Heart right ventricle (tissue), 16 donors: ENCODE measurements around the gene SPTLC3. TPM values are rescaled to one million over a fixed set of nuclear protein-coding genes. Genes with fewer than 3 reads are reported as not detected.

Source experiments
- ATAC-seq, 8 donors: fragments of 200-7000 bp; cut with Tn5 transposase; one replicate each; pipeline ENCODE4 v1.9.1; 2020; ENCODE audit warnings: mild to moderate bottlenecking in 8 of 8, moderate library complexity in 8 of 8, moderate number of reproducible peaks in 1 of 8
- DNase-seq, 2 donors: peaks; one replicate each; pipeline ENCODE4 v3.0.0-alpha.2; 2020
- H3K27ac ChIP-seq, 10 donors: fragments of 200-600 bp; sonication (generic) in 2 of 10; one replicate each; pipeline versions ENCODE4 v1.5.0 to v1.8.0; 2020 to 2022; ENCODE audit warnings: mild to moderate bottlenecking in 3 of 10
- H3K27me3 ChIP-seq, 7 donors: fragments of 200-600 bp; one replicate each; pipeline ENCODE4 v1.8.0; 2021 to 2022; ENCODE audit warnings: mild to moderate bottlenecking in 2 of 7
- H3K36me3 ChIP-seq, 9 donors: fragments of 200-600 bp; sonication (generic) in 1 of 9; one replicate each; pipeline versions ENCODE4 v1.5.0 to v1.8.0; 2020 to 2022; ENCODE audit warnings: mild to moderate bottlenecking in 2 of 9
- H3K4me1 ChIP-seq, 9 donors: fragments of 200-600 bp; sonication (generic) in 1 of 9; one replicate each; pipeline versions ENCODE4 v1.5.0 to v1.8.0; 2020 to 2022; ENCODE audit warnings: mild to moderate bottlenecking in 4 of 9
- H3K4me3 ChIP-seq, 10 donors: fragments of 200-600 bp; sonication (generic) in 2 of 10; one replicate each; pipeline versions ENCODE4 v1.5.0 to v1.8.0; 2020 to 2022; ENCODE audit warnings: mild to moderate bottlenecking in 7 of 10, moderate library complexity in 2 of 10
- H3K9me3 ChIP-seq, 11 donors: fragments of 200-600 bp in 10 of 11; sonication (generic) in 2 of 11; one replicate each; pipeline versions ENCODE4 v1.5.0 to v1.8.0; 2013 to 2022; ENCODE audit warnings: mild to moderate bottlenecking in 2 of 11, control low read depth in 1 of 11, moderate library complexity in 1 of 11
- WGBS, 2 donors: extraction: QIAGEN DNeasy Blood & Tissue Kit; methylation state at CpG; one replicate each; pipeline ENCODE4 v1.1.7; 2013; ENCODE audit warnings: inconsistent platforms in 1 of 2; 5-methylcytosine and 5-hydroxymethylcytosine counted together
- intact Hi-C, 10 donors: fragments of 100-400 bp; cut with DNase I; formaldehyde crosslinking; loops; one replicate each; pipeline versions ENCODE4 v1.11.1 to v1.14.2; 2022
- polyA plus RNA-seq, 2 donors: library from polyadenylated mRNA; stranded (reverse); fragments of 200-250 nt; gene quantifications; one replicate each; pipeline ENCODE4 v1.2.3, GENCODE V29; 2013
- total RNA-seq, 10 donors: library from RNA; stranded (reverse); fragmentation: NEBNext Ultra II Directional in 3 of 10; extraction: Animal tissue kit (Norgen Biotek cat#: 25700) in 3 of 10; gene quantifications; one replicate each; pipeline versions ENCODE4 v1.2.1 to v1.2.4, GENCODE V29; 2021 to 2023
- TF ChIP-seq, protein P1 (sequence below), 9 donors: fragments of 200-600 bp; sonication (generic) in 2 of 9; IDR thresholded peaks; one replicate each; pipeline versions ENCODE4 v1.5.0 to v1.8.0; 2021 to 2022; ENCODE audit warnings: antibody characterized with exemption in 9 of 9, mild to moderate bottlenecking in 5 of 9, moderate library complexity in 1 of 9
- donor health status: Arrhythmogenic right ventricular cardiomyopathy.
- donor health status: ischemic (EF 13 %, LVEDD 7.1; RV severe dilation, severe dysfunction).
- donor health status: healthy with polysubstance abuse.
- donor health status: DM: no; HTN: yes; CAD: no.
- donor health status: DM: no; HTN: no; CAD: no.
- donor health status: ischemic (EF 25% LVEDD 6.9; RV normal size, moderate dysfunction).
- donor health status: ischemic (EF 25% LVEDD 5.7; RV mildly dilated, moderate dysfunction).
- donor health status: healthy.
- donor health status: DM: yes; HTN: yes; CAD: no.
- donor health status: Ischemic cardiomyopathy.
- donor health status: ischemic (EF 35%, LVEDD 5.7; RV mildly dilated, moderate dysfunction).
- donor health status: nonischemic (EF 11% LVEDD 7.7; RV severe dilation, severe dysfunction).
- donor health status: DM: yes; HTN: yes; CAD: no.
- donor health status: PGD.
- donor health status: ischemic (EF 29% LVEDD 5.4; RV normal size, mild dysfunction).
- donor health status: nonischemic (EF 23%, LVEDD 6.1; RV moderate dilation, normal function).

SPTLC3 gene
- total and polyA plus RNA-seq, 12 donors, result 0.45 to 8.4 (median 3.5) TPM

DNA sequence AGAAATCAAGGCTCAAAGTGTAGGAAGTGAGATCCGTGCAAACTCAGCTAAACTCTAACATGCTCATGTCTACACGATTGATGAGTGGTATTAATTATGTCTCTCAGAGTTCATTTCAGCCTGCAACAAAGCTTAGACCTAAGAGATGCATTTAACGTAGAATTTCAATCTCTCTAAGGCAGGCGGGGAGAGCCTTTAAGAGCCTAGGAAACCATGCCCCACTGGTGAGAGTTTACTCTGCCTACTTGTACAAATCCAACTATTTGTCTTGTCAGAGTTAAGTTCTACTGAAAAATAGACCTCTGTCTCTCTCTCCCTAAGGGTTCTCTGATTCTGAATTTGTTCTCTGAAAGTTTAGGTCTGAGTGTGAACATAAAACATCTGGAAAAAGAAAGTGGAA, 100.9 kb downstream of the SPTLC3 start:
- 70 to 85% methylated on average over 4 of the region's 4 CpGs for WGBS, 2 donors
- intact Hi-C loops, result loop anchor here in 9 of 10 donors (2.0 to 10.0 kb wide), 11 partner anchors 105 to 1435 kb away; partner anchors contain the start of gene SPTLC3 (in 1 of the 9)
- TF ChIP-seq, protein P1, sequence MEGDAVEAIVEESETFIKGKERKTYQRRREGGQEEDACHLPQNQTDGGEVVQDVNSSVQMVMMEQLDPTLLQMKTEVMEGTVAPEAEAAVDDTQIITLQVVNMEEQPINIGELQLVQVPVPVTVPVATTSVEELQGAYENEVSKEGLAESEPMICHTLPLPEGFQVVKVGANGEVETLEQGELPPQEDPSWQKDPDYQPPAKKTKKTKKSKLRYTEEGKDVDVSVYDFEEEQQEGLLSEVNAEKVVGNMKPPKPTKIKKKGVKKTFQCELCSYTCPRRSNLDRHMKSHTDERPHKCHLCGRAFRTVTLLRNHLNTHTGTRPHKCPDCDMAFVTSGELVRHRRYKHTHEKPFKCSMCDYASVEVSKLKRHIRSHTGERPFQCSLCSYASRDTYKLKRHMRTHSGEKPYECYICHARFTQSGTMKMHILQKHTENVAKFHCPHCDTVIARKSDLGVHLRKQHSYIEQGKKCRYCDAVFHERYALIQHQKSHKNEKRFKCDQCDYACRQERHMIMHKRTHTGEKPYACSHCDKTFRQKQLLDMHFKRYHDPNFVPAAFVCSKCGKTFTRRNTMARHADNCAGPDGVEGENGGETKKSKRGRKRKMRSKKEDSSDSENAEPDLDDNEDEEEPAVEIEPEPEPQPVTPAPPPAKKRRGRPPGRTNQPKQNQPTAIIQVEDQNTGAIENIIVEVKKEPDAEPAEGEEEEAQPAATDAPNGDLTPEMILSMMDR (IDR thresholded peaks at IDR 0.05), result no peak

DNA sequence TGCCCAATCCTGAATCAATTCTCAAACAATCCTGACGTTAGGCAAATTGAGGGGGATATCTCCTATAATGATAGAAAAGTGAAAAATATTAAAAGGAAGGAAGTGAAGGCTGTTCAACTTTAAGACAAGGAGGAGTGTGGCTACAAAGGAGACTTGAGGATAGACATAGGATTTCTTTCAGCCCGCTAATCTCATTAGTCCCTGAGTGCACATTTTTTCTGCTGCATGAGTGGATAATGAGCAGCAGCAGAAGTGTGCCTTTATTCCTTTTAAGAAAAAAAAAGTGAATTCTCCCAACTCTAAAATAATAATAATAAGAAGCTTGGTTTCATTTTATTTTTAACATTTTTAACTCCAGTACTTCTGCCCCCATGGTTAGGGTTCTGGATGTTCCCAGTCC, 102.0 kb downstream of the SPTLC3 start:
- intact Hi-C loops, result loop anchor here in 4 of 10 donors (10.0 kb wide), 3 partner anchors 194 to 664 kb away; no protein-coding TSS in a partner anchor
- TF ChIP-seq, protein P1 (IDR thresholded peaks at IDR 0.05), result no peak
- H3K27me3 ChIP-seq, result peaks cover 0 to 4% (median 0%) of the 10 kb centered on the region in 7 donors
- peaks cover 0 to 22% (median 0%) of the 10 kb centered on the region in 9 donors for H3K36me3 ChIP-seq
- H3K27ac ChIP-seq, result no peak overlapping the region
- no peaks in the 10 kb centered on the region for H3K9me3 ChIP-seq
- 81 to 87% methylated on average over 2 of the region's 2 CpGs for WGBS, 2 donors
- DNase-seq (no peak), ATAC-seq (no peak)
- H3K4me1 ChIP-seq, result peaks cover 0 to 5% (median 0%) of the 10 kb centered on the region in 9 donors
- no peak overlapping the region for H3K4me3 ChIP-seq

More for the DNA sequence above, 100.9 kb downstream of the SPTLC3 start:
- no peak overlapping the region for H3K4me3 ChIP-seq
- peaks cover 0 to 13% (median 4%) of the 10 kb centered on the region in 9 donors for H3K4me1 ChIP-seq
- no peaks in the 10 kb centered on the region for H3K9me3 ChIP-seq
- peaks cover 0 to 4% (median 0%) of the 10 kb centered on the region in 7 donors for H3K27me3 ChIP-seq
- peaks cover 0 to 22% (median 0%) of the 10 kb centered on the region in 9 donors for H3K36me3 ChIP-seq
- DNase-seq (no peak), ATAC-seq (no peak)
- no peak overlapping the region for H3K27ac ChIP-seq

DNA sequence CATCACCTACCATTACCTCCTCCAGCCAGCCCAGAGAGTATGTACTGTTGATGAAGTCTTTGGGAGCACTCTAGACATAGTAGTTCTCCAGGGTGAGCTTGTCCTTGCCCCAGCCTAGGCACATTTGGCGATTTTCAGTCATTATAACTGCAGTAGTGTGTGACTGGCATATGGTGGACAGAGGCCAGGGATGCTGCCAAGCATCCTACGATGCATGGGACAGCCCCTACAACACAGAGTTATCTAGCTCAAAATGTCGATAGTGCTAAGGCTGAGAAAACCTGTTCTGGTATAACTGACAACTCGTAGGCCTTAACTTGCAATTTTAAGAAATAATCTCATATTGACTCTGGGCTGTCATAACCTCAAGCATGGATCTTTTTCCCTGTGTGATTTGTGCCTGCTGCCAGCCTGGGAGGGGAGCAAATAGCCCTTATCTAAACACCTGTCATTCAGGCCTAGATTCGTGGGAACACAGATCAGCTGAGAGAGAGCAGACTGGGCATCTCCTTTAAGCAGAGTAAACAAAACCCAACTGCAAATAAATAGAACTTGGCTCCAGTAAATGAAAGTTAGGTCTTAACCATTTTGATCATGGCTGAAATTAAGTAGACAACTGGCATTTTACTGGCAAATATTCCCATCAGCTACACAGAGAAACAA, 102.6 kb downstream of the SPTLC3 start:
- H3K36me3 ChIP-seq, result peaks cover 0 to 22% (median 0%) of the 10 kb centered on the region in 9 donors
- TF ChIP-seq, protein P1 (IDR thresholded peaks at IDR 0.05), result no peak
- intact Hi-C loops, result loop anchor here in 4 of 10 donors (10.0 kb wide), 3 partner anchors 193 to 663 kb away; no protein-coding TSS in a partner anchor
- 65 to 67% methylated on average over 5 of the region's 5 CpGs for WGBS, 2 donors
- ATAC-seq, result no peak
- H3K27ac ChIP-seq, result no peak overlapping the region
- DNase-seq, result no peak
- no peak overlapping the region for H3K4me3 ChIP-seq
- peaks cover 0 to 4% (median 0%) of the 10 kb centered on the region in 7 donors for H3K27me3 ChIP-seq
- H3K9me3 ChIP-seq, result no peaks in the 10 kb centered on the region
- no peaks in the 10 kb centered on the region for H3K4me1 ChIP-seq

DNA sequence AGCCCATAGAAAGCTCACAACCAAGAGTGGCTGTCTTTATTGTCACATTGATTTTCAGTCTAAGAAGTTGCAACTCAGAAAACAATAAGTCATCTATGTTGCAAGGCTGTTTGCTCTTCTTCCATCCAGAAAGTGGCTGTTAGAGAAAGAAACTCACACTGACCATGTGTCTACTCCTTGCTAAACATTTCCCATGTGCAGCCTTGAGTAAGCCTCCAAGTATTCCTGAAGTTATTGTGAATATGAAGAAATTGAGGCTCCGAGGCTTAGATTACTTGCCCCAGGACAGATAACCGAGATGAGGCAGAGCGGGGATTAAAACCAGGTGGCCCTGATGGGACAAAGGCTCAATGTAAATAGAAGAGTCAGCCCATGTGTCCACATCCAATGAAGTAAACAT, 105.0 kb downstream of the SPTLC3 start:
- H3K9me3 ChIP-seq, result no peaks in the 10 kb centered on the region
- H3K4me3 ChIP-seq, result no peak overlapping the region
- H3K36me3 ChIP-seq, result peaks cover 0 to 25% (median 0%) of the 10 kb centered on the region in 9 donors
- peaks cover 0 to 4% (median 0%) of the 10 kb centered on the region in 7 donors for H3K27me3 ChIP-seq
- intact Hi-C loops, result loop anchor here in 4 of 10 donors (10.0 kb wide), 3 partner anchors 191 to 661 kb away; no protein-coding TSS in a partner anchor
- H3K27ac ChIP-seq, result no peak overlapping the region
- no peaks in the 10 kb centered on the region for H3K4me1 ChIP-seq
- ATAC-seq (no peak), DNase-seq (no peak)
- TF ChIP-seq, protein P1 (IDR thresholded peaks at IDR 0.05), result no peak
- WGBS, 2 donors, result 93 to 96% methylated on average over 3 of the region's 3 CpGs
